NCI-H1105 (cell line): ENCODE results near the gene MPPED1.
A peak's percentile ranks its signal among the peaks of the same experiment; 100 is the strongest.

Experiments
- DNase-seq: peaks from one replicate; lab custom pipeline; 2025; lab: John Stamatoyannopoulos, UW

MPPED1 gene

GRCh38 chr22:43431808-43432554, 20.2 kb downstream of the MPPED1 start:
- DNase-seq = no peak

GRCh38 chr22:43432883-43433415, 21.1 kb downstream of the MPPED1 start:
- no peak for DNase-seq

DNA sequence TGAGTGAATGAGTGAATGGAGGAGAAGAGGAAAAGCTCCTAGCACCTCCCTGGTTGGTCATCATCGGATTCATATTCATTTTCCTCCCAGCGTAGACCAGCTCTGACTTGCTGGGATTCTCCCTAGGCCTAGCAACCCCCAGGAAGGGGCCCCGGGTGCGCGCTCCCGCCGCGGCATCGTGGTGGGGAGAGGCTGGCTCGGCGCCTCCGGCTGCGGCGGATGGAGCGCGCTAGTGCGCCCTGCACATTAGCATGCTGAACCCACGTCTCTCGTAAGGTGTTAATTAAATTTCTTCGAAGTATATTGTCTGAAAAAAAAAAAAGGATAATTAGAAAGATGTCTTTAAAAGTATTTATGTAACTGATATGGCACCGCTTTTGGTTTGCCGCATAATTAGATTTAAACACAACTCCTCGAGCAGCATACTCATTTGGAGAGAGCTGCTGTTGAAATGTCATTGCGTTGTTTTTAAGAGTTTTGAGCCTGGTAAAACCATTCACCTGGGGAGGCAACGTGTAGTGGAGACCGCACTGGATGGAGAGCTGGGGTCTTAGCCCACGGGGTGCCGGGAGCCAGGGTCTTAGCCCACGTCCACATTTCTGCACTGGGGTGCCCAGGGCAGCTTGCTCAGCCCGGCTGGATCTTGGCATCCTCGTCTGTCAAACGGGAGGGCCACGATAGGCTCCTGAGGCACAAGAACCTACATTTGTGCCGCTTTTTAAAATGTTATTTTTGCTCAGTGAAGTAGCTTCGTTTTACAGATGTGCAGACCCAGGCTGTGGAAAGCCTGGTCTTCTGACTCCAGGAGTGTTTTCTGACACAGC, 21.8 kb downstream of the MPPED1 start:
- no peak for DNase-seq

DNA sequence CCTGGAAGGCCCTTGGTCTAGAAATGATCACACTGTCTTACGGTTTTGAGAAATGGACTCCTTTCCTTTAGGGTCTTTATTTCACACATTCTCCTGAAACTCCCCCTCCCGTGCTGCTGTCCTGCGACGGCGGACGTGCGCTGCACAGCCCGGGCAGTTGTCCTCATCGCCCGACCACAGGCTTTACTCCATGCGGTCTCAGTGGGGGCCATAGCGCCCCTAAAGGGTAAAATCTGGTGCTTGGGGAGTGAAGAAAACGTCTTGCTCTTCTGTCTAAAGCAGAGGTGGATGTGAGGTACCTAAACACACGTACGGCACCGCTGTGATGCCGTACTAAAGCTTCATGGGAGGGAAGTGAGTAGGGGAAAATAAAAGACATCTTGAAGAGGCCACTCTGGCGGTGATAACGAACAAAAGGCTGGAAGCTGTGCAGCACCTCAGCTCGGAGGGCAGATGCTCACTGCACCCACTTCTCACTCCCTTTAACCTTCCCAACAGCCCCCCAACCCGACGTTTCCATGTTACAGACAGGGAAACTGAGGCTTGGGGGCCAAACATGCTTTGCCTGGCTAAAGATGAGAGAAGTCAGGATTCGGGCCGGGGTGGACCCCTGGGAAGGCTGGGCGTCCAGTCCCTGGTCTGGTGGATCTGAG, 22.6 kb downstream of the MPPED1 start:
- DNase-seq = no peak

DNA sequence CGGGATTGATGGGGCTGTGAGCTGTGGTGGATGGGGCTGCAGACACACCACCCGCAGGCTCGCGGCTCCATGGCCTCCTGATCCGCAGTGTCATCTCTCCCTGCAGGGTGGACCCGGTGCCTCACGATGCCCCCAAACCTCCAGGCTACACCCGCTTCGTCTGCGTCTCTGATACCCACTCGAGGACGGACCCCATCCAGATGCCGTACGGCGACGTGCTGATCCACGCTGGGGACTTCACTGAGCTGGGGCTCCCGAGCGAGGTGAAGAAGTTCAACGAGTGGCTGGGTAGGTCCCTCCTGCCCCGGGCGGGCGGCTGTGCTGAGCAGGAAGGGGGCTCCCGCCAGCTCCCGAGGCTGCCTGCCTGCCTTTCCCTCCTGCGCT, 23.1 kb downstream of the MPPED1 start:
- DNase-seq = no peak

GRCh38 chr22:43435851-43436811, 24.3 kb downstream of the MPPED1 start:
- DNase-seq = no peak

DNA sequence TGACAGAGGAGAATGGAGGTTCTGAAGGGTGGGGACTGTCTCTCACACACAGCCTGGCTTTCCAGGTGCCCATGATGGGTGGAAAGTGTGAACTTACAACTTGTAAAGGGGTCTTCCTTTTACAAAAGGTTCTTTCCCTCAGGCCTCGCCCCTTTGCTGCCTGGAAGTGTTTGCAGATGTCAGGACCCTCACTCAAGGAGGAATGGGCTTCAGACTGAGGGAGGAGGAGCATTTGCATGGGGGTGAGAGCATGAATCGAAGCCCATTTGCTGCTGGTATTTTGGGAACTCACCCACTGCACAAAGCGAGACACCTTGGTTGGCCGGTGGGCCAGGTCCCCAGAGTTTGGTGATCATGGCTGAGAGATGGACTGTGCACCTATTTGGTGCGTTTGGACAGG, 25.1 kb downstream of the MPPED1 start:
- no peak for DNase-seq

GRCh38 chr22:43437871-43438475, 26.2 kb downstream of the MPPED1 start:
- DNase-seq = no peak

- no peak for DNase-seq
Observed at GRCh38 chr22:43438666-43439347, 27.0 kb downstream of the MPPED1 start.

- DNase-seq = no peak
Observed at GRCh38 chr22:43439368-43440103, 27.7 kb downstream of the MPPED1 start.

GRCh38 chr22:43440104-43440387, 28.2 kb downstream of the MPPED1 start:
- no peak for DNase-seq

- no peak for DNase-seq
Observed at GRCh38 chr22:43440556-43440955, 28.7 kb downstream of the MPPED1 start.

DNA sequence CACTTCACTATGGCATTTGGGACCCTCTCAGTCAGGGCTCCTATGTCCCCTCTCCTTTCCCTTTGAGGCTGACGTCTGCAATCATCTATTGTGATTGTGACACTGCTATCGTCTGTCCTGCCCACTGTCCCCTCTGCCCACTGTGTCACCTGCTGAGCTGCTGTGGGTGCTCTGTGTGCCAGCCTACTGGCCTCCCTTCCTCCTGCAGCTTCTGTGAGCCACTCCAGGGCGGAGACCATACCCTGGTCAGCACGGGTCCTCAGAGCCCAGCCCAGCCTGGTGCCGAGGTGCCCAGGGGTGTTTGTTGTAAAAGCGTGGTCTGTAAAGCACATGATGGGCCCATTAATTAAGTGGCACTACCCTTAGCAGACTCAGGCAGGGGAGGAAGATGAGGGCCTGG, 29.4 kb downstream of the MPPED1 start:
- DNase-seq = no peak

GRCh38 chr22:43441751-43442150, 29.9 kb downstream of the MPPED1 start:
- no peak for DNase-seq

DNA sequence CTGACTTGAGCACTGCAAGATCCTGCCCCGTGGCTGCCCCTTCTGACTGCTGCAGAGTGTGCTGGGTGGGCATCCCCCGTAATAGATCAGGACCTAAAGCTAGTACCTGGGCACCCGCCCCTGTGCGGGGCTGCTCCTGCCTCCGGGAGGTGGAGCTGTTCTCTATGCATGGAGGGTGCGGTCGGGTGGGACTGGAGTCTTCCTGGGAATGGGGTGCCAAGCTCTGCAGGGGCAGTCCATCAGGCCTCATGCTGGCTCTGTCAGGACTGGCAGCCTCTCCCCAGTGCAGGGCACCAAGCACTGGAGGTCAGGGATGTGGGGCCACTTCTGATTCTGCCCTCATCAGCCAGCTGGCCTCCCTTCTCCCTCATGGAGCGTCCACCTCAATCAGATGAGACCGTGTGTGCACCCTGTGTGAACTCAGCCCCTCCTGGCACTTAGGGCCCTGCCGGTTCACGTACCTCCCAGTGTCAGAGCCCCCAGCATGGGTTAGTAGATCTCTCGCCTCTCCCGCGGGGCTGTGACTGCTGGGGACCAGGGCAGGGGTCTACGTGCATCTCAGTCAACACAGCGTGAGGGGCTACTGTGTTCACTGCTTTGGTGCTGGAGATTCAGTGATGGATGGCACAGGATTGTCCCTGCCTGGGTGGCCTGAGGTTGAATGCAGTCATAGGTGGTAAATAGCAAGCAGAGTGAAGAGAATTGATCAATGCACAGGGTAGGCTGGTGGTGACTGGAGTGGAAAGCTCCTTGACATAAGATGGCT, 30.8 kb downstream of the MPPED1 start:
- DNase-seq = no peak

DNA sequence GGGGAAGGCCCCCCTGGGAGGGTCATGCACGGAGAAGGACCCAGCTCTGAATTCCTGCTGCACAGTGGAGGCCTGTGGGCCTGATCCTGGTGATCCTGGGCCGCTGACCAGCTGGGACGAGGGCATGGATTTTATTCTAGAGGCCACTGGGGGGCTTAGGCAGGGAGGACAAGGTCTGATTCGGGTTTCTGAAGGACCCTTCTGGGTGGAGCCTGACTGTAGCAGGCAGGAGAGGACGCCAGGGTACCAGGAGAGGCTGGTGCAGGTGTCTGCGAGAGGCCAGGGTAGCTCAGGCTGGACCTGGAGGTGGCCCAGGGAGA, 31.3 kb downstream of the MPPED1 start:
- DNase-seq = no peak

- no peak for DNase-seq
Observed at GRCh38 chr22:43446037-43446803, 34.4 kb downstream of the MPPED1 start.

DNA sequence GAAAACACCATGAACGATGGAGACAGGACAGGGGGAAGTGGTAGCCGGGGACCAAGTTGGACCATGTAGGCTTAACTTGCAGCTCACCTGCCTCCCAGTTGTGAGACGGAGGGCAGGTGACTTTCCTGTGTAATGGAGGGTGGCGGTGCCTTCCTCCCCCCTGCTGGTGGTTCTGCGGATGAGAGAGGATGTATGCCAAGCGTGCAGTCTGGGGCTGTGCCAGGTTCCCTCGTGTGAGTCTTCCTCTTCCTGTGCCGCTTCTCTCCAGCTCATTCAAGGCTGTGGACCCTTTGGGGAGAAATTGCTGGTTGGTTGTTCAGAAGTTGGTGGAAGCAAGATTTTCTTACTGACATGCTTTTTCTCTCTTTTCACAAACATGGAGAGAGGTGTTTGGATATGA, 35.1 kb downstream of the MPPED1 start:
- peak; percentile 89 for DNase-seq

- peak; percentile 94 for DNase-seq
Observed at GRCh38 chr22:43447380-43447779, 35.6 kb downstream of the MPPED1 start.
